Mesendoderm (in vitro differentiated cells): ENCODE measurements around the gene LRRN4CL.

Source experiments
- DNase-seq: peaks from one replicate; pipeline ENCODE4 v3.0.0; 2013
- H2AK5ac ChIP-seq: 2 replicates; pipeline ENCODE4 v1.6.1; 2013; ENCODE audit warnings: low read length, inconsistent platforms
- H2BK120ac ChIP-seq: 2 replicates; pipeline ENCODE4 v1.6.1; 2013; ENCODE audit warnings: low read depth, mild to moderate bottlenecking, low read length, moderate library complexity, mixed read lengths
- H2BK15ac ChIP-seq: replicated peaks from 2 replicates; pipeline ENCODE4 v1.6.1; 2013; ENCODE audit warnings: low read depth, mild to moderate bottlenecking, moderate library complexity
- H2BK5ac ChIP-seq: 2 replicates; pipeline ENCODE4 v1.6.1; 2013; ENCODE audit warnings: low read length, inconsistent platforms
- H3K18ac ChIP-seq: 2 replicates; pipeline ENCODE4 v1.6.1; 2013; ENCODE audit warnings: mild to moderate bottlenecking, low read length, mixed read lengths
- H3K23ac ChIP-seq: one replicate; pipeline ENCODE4 v1.6.1; 2013; ENCODE audit warnings: low read length
- H3K27ac ChIP-seq: 2 replicates; pipeline ENCODE4 v1.5.1; 2013; ENCODE audit warnings: low read depth, mild to moderate bottlenecking, inconsistent platforms, low read length, moderate library complexity
- H3K27me3 ChIP-seq: 2 replicates; pipeline ENCODE4 v1.6.1; 2013; ENCODE audit warnings: low read length, control low read depth, mild to moderate bottlenecking, inconsistent platforms; ENCODE audit not compliant: insufficient read depth, poor library complexity
- H3K36me3 ChIP-seq: 2 replicates; pipeline ENCODE4 v1.6.1; 2013; ENCODE audit warnings: low read length, inconsistent platforms; ENCODE audit not compliant: control insufficient read depth, insufficient read depth
- H3K4ac ChIP-seq: one replicate; pipeline ENCODE4 v1.6.1; 2013; ENCODE audit warnings: low read depth, mild to moderate bottlenecking, low read length, moderate library complexity
- H3K4me1 ChIP-seq: 2 replicates; pipeline ENCODE4 v1.6.1; 2013; ENCODE audit warnings: low read depth, low read length, inconsistent platforms; ENCODE audit not compliant: control insufficient read depth
- H3K4me2 ChIP-seq: 2 replicates; pipeline ENCODE4 v1.6.1; 2013; ENCODE audit warnings: low read length
- H3K4me3 ChIP-seq: 2 replicates; pipeline ENCODE4 v1.5.1; 2013; ENCODE audit warnings: mild to moderate bottlenecking, low read length
- H3K56ac ChIP-seq: one replicate; pipeline ENCODE4 v1.6.1; 2013; ENCODE audit warnings: low read length
- H3K79me1 ChIP-seq: 2 replicates; pipeline ENCODE4 v1.6.1; 2013; ENCODE audit warnings: low read length, inconsistent platforms
- H3K79me2 ChIP-seq: 2 replicates; pipeline ENCODE4 v1.6.1; 2013; ENCODE audit warnings: mild to moderate bottlenecking, low read length; ENCODE audit not compliant: control insufficient read depth, insufficient read depth
- H3K9ac ChIP-seq: 2 replicates; pipeline ENCODE4 v1.6.1; 2013; ENCODE audit warnings: low read length, inconsistent platforms
- H4K5ac ChIP-seq: one replicate; pipeline ENCODE4 v1.6.1; 2013; ENCODE audit warnings: low read length
- H4K8ac ChIP-seq: one replicate; pipeline ENCODE4 v1.6.1; 2013; ENCODE audit warnings: low read depth, mild to moderate bottlenecking, control low read depth, low read length, moderate library complexity
- WGBS: extraction: QIAGEN DNeasy Blood & Tissue Kit; methylation state at CpG from one replicate; pipeline ENCODE4 v1.1.7; 2013; ENCODE audit warnings: low lambda C conversion rate, missing lambda C conversion rate; ENCODE audit not compliant: insufficient coverage; ENCODE audit errors: extremely low coverage; 5-methylcytosine and 5-hydroxymethylcytosine counted together

Gene LRRN4CL

DNA sequence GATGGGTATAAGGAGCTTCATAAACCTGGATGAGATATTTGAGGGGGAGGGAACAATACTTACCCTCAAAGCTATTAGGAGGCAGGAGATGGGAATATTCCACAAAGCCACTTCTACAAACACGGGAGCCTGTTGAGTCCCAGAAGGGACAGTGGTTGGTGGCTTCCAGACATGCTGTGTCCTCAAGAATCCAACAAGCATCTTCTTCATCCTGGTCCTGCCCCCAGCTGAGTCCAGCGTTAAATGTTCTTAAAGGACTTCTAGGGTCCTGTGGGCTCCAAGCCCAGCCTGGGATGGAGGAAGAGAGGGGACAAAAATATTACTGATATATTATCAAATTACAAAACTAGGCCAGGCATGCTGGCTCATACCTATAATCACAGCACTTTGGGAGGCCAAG is 21.9 kb downstream of the LRRN4CL start:
- Histone ChIP-seq H3K4me1 (no peaks in the 10 kb centered on the region), H3K9ac (peak overlapping the region; percentile 96), H2AK5ac (no peak overlapping the region), H3K27me3 (no peaks in the 10 kb centered on the region), H2BK5ac (no peak overlapping the region), H3K4ac (no peak overlapping the region), H2BK15ac (no peak overlapping the region), H3K56ac (no peak overlapping the region), H3K36me3 (peaks cover 1% of the 10 kb centered on the region), H3K4me2 (no peak overlapping the region), H3K18ac (no peak overlapping the region), H2BK120ac (no peak overlapping the region), H4K5ac (no peak overlapping the region), H4K8ac (no peak overlapping the region), H3K79me2 (peaks cover 33% of the 10 kb centered on the region), H3K23ac (no peak overlapping the region), H3K4me3 (no peak overlapping the region), H3K27ac (no peak overlapping the region), H3K79me1 (peaks cover 13% of the 10 kb centered on the region)
- WGBS: no CpG with 5 or more reads among the region's 2 CpGs
- DNase-seq: no peak

DNA sequence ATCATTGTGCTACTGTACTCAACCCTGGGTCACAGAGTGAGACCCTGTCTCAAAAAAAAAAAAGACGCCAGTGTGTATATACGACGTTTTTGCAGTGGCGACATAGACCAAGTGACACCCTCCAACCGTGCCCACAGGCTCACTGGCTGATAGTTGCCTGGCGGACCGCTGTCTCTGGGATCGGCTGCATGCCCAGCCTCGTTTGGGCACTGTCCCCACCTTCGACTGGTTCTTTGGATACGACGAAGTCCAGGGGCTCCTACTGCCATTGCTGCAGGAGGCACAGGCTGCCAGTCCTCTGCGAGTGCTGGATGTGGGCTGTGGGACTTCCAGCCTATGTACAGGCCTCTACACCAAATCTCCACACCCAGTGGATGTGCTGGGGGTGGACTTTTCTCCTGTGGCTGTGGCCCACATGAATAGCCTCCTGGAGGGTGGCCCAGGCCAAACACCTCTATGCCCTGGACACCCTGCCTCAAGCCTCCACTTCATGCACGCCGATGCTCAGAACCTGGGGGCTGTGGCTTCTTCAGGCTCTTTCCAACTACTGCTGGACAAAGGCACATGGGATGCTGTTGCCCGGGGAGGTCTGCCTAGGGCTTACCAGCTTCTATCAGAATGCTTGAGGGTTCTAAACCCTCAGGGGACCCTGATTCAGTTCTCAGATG is 22.9 kb downstream of the LRRN4CL start:
- peak overlapping the region; percentile 69 for H3K4me2 ChIP-seq
- peaks cover 15% of the 10 kb centered on the region for H3K79me1 ChIP-seq
- H3K9ac ChIP-seq: peak overlapping the region; percentile 96
- no peak overlapping the region for H2BK15ac ChIP-seq
- peak overlapping the region; percentile 96 for H3K56ac ChIP-seq
- H4K5ac ChIP-seq: no peak overlapping the region
- no peaks in the 10 kb centered on the region for H3K4me1 ChIP-seq
- no peak overlapping the region for H2AK5ac ChIP-seq
- peak overlapping the region; percentile 38 for H3K4ac ChIP-seq
- peak overlapping the region; percentile 18 for H2BK5ac ChIP-seq
- H3K36me3 ChIP-seq: peaks cover 4% of the 10 kb centered on the region
- no peaks in the 10 kb centered on the region for H3K27me3 ChIP-seq
- peak overlapping the region; percentile 80 for H3K4me3 ChIP-seq
- DNase-seq: no peak
- H4K8ac ChIP-seq: no peak overlapping the region
- H3K23ac ChIP-seq: peak overlapping the region; percentile 54
- peaks cover 33% of the 10 kb centered on the region for H3K79me2 ChIP-seq
- no peak overlapping the region for H2BK120ac ChIP-seq
- H3K18ac ChIP-seq: no peak overlapping the region
- peak overlapping the region; percentile 25 for H3K27ac ChIP-seq
- WGBS: no CpG with 5 or more reads among the region's 16 CpGs

DNA sequence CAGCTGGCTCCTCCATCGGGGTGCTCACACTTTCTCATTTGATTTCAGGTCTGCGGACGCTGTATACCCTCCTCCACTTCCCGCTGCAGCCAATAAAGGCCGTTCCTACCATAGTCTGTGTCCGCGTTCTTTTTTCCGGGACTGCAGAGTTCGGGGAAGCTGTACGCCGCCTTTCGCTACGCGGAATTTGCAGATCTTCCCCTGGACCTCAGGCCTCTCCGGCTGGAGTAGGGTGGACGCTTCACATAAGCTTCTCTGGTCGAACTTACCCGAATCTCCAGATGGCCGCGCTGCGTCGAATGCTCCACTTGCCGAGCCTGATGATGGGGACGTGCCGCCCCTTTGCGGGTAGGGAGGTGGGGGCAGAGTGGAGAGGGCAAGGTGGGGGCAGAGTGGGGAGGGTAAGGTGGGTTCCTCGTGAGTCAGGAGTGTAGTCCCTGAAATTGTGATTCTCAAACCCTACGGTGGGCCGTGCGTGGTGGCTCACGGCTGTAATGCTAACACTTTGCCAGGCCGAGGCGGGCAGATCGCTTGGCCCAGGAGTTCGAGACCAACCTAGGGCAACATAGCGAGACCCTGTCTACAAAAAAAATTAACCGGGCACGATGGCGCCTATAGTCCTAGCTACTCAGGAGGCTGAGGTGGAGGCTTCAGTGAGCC is 23.6 kb downstream of the LRRN4CL start:
- H4K8ac ChIP-seq: peak overlapping the region; percentile 42
- peak overlapping the region; percentile 54 for H3K23ac ChIP-seq
- H3K4me3 ChIP-seq: peak overlapping the region; percentile 80
- H3K4me1 ChIP-seq: no peaks in the 10 kb centered on the region
- peak overlapping the region; percentile 96 for H3K56ac ChIP-seq
- peak overlapping the region; percentile 94 for H3K18ac ChIP-seq
- DNase-seq: peak; percentile 57
- H3K4me2 ChIP-seq: peak overlapping the region; percentile 69
- peaks cover 15% of the 10 kb centered on the region for H3K79me1 ChIP-seq
- peaks cover 33% of the 10 kb centered on the region for H3K79me2 ChIP-seq
- peak overlapping the region; percentile 48 for H2BK5ac ChIP-seq
- no peak overlapping the region for H4K5ac ChIP-seq
- no CpG with 5 or more reads among the region's 39 CpGs for WGBS
- no peaks in the 10 kb centered on the region for H3K27me3 ChIP-seq
- H3K4ac ChIP-seq: peak overlapping the region; percentile 95
- H2BK120ac ChIP-seq: peak overlapping the region; percentile 7
- peaks cover 4% of the 10 kb centered on the region for H3K36me3 ChIP-seq
- no peak overlapping the region for H2BK15ac ChIP-seq
- H3K27ac ChIP-seq: peak overlapping the region; percentile 73
- peak overlapping the region; percentile 96 for H3K9ac ChIP-seq
- H2AK5ac ChIP-seq: peak overlapping the region; percentile 20

GRCh38 chr11:62665075-62665598 is 24.2 kb downstream of the LRRN4CL start, which contains the start of the genes C11orf98 and CSKMT:
Gene C11orf98, minus strand, starts transcription at chr11:62665210. Its CDS starts 41 bp downstream, at chr11:62665169.
Gene CSKMT, plus strand, starts transcription at chr11:62665312. Its CDS starts 568 bp downstream, at chr11:62665880.
- peak within 1 kb of the TSS; percentile 98 for H3K4me3 ChIP-seq
- H3K36me3 ChIP-seq: peaks cover 4% of the 10 kb centered on the region
- H3K4ac ChIP-seq: peak within 1 kb of the TSS; percentile 98
- WGBS: no CpG with 5 or more reads among the region's 47 CpGs
- H3K18ac ChIP-seq: peak within 1 kb of the TSS; percentile 100
- peak within 1 kb of the TSS; percentile 20 for H2AK5ac ChIP-seq
- peak within 1 kb of the TSS; percentile 42 for H4K8ac ChIP-seq
- peak within 1 kb of the TSS; percentile 96 for H3K9ac ChIP-seq
- no peak within 1 kb of the TSS for H2BK15ac ChIP-seq
- H3K79me1 ChIP-seq: peaks cover 15% of the 10 kb centered on the region
- H2BK120ac ChIP-seq: peak within 1 kb of the TSS; percentile 55
- peak within 1 kb of the TSS; percentile 63 for H2BK5ac ChIP-seq
- H4K5ac ChIP-seq: no peak within 1 kb of the TSS
- peak within 1 kb of the TSS; percentile 69 for H3K4me2 ChIP-seq
- DNase-seq: peak; percentile 96
- peak within 1 kb of the TSS; percentile 94 for H3K23ac ChIP-seq
- peaks cover 33% of the 10 kb centered on the region for H3K79me2 ChIP-seq
- no peaks in the 10 kb centered on the region for H3K27me3 ChIP-seq
- peak within 1 kb of the TSS; percentile 99 for H3K27ac ChIP-seq
- no peaks in the 10 kb centered on the region for H3K4me1 ChIP-seq
- H3K56ac ChIP-seq: peak within 1 kb of the TSS; percentile 98

- H3K56ac ChIP-seq: peak overlapping the region; percentile 98
- peaks cover 4% of the 10 kb centered on the region for H3K36me3 ChIP-seq
- H2BK5ac ChIP-seq: peak overlapping the region; percentile 63
- H2AK5ac ChIP-seq: no peak overlapping the region
- H2BK15ac ChIP-seq: no peak overlapping the region
- H3K27me3 ChIP-seq: no peaks in the 10 kb centered on the region
- H3K9ac ChIP-seq: peak overlapping the region; percentile 93
- DNase-seq: peak; percentile 92
- H3K27ac ChIP-seq: peak overlapping the region; percentile 99
- H3K79me1 ChIP-seq: peaks cover 15% of the 10 kb centered on the region
- H2BK120ac ChIP-seq: peak overlapping the region; percentile 55
- H3K79me2 ChIP-seq: peaks cover 33% of the 10 kb centered on the region
- WGBS: no CpG with 5 or more reads among the region's 36 CpGs
- H3K4ac ChIP-seq: peak overlapping the region; percentile 98
- no peaks in the 10 kb centered on the region for H3K4me1 ChIP-seq
- no peak overlapping the region for H4K5ac ChIP-seq
- H3K4me2 ChIP-seq: peak overlapping the region; percentile 50
- H4K8ac ChIP-seq: no peak overlapping the region
- H3K4me3 ChIP-seq: peak overlapping the region; percentile 98
- peak overlapping the region; percentile 100 for H3K18ac ChIP-seq
- H3K23ac ChIP-seq: peak overlapping the region; percentile 94
Observed at GRCh38 chr11:62664405-62665074, 24.8 kb downstream of the LRRN4CL start.
